ENCODE results near the gene RAB7A.
"Not testable (repeated sequence)": the region's sequence is repeated elsewhere in the genome, so short reads cannot be mapped to it uniquely, and the experiment has no call there.

RAB7A gene

GRCh38 chr3:128712848-128713247 is 13.1 kb upstream of the RAB7A start:
- DNase-seq (ENCODE audit: low read depth), result no peak

DNA sequence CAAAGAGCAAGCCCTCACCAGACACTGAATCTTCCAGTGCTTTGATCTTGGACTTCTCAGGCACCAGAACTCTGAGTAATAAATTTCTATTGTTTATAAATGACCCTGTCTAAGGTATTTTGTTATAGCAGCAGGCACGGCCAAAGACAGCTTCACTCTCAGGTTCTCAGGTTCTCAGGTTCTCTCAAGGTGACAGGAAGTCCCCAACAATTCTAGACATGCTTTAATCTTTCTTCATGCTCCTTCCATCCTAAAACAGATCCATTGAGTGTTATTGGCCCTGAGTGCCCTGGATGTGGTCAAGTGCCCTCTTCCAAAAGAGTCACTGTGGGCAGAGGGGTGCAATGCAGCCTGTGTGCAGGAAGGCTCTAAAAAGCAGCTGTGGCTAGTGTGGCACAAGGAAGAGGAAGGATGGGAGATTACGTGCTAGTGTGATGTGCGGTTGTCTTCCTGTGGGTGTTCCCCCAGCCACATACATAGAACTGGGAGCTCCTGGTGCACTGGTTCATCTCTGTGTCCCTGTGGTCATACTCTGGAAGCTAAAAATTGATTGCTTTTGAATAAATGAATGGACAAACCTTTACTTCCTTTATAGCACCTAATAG is 11.0 kb upstream of the RAB7A start:
- no peak for DNase-seq (ENCODE audit: low read depth)

GRCh38 chr3:128718892-128719291 is 7.1 kb upstream of the RAB7A start:
- not testable (repeated sequence) for DNase-seq (ENCODE audit: low read depth)

- DNase-seq (ENCODE audit: low read depth), result no peak
Measured at GRCh38 chr3:128720891-128721290, 5.1 kb upstream of the RAB7A start.

DNA sequence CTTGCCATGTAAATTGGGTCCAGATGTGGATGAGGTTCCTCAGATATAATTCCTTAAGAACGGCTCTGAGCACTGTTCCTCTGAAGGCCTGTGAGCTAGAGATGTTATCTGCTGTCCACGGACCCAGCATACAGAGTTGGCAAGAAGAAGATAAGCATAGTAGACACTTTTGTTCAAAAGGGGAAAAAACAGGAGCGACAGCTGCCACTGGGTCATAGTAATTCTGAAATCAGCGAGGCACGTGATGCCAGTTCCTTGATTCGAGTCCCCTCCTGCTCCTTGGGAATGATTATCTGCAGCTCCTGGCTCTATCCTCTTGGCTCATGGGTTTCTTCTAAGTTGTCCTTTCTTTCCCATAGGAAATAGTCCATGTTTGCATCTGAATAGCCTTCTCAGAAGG is 2.5 kb upstream of the RAB7A start:
- DNase-seq (ENCODE audit: low read depth), result no peak

DNA sequence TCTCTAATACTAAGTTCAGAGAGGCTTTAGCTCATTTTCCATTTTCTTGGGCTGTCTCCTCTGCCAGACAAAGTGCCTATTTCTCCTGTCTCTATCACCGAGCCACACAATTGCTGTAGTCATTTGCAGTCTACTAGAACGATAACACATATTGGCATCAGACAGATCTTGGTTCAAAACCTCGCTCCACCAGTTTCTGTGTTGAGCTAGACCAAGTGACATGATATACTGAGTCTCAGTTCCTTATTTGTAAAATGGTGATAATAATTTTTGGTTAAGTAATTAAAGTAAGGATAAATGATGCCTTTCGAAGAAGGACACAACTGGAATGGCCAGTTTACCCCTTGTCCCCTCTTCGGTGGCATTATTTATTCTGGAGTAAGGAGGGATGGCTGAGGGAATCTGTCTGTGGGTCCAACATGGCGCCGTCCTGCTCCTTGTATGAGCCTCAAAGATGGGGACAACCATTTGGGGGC is 398 bp upstream of the RAB7A start:
- no peak for DNase-seq (ENCODE audit: low read depth)

- DNase-seq (ENCODE audit: low read depth), result no peak
Measured at GRCh38 chr3:128727059-128727458, 1.1 kb downstream of the RAB7A start.

- no peak for DNase-seq (ENCODE audit: low read depth)
Measured at GRCh38 chr3:128727485-128727884, 1.5 kb downstream of the RAB7A start.

DNA sequence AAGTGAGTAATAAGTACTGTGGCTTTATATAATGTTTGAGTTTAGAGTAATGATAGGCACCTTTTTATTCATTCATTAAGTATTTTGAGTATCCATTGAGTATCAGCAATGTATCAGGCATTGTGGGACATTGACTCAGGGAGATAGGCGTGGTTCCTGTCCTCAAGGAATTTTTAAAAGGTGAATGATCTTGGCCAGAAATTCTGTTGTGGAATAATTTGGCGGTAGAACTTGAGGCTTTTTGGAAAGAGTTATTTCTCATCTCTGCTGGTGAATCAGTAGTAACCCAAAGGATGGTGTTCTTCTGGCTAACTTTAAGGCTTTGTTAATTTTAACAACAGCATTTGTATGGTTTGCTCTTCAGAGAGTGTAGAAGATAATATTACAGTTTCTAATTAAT is 2.0 kb downstream of the RAB7A start:
- no peak for DNase-seq (ENCODE audit: low read depth)

DNA sequence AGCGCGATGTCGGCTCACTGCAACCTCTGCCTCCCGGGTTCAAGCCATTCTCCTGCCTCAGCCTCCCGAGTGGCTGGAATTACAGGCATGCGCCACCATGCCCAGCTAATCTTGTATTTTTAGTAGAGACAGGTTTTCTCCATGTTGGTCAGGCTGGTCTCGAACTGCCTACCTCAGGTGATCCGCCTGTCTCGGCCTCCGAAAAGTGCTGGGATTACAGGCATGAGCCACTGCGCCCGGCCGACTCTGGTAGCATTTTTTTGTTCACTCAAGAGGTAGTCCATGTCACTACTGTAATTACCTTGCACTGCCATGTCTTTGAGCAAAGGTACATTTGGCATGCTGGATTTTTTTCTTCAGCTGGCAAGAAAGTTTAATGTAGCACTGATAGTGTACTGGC is 2.5 kb downstream of the RAB7A start:
- not testable (repeated sequence) for DNase-seq (ENCODE audit: low read depth)

DNA sequence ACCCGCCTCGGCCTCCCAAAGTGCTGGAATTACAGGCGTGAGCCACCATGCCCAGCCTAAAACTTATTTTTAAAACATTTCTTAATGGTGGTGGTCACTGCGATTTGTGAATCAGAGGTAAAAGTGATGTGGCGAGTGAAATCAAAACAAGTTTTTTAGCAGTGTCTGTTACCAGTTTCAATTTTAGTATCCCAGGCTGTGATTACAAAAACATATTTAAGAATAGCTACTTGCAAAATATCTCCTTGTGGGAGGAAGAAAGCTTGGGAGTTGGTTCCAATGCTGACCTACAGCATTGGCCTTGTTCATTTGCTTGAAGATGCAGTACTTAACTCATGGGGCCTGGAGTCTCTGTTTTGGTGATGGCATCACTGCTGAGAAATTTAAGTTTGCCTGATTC is 4.5 kb downstream of the RAB7A start:
- DNase-seq (ENCODE audit: low read depth), result no peak

DNA sequence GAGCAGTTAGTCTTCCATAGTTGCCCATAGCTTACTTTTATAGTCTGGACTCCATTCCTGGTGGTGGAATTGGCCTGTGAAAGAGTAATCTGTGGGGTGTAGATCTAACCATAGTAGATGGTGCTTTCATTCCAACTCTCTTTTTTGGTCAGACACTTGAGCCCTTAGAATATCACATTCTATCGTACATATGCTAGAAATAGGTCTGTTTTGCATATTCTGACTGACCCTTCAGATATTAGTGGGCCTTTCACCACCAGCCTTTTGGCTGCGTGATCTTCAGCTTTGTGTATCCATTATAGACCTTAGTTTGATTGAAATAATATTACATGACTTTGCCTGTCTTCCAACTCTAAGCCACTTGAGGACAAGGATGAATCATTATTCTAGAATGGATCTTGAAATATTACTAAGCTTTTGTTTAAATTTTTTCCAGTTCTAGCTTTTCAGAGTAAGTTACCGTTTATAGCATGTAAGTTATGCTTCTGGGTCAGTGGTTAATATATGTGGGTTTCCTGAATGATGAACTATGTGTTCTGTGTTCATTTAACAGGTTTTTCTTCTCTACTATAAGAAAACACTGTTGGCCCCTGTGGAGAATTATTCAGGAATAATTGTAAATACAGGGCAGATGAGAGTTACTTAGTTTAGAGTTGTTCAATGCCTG is 8.7 kb downstream of the RAB7A start:
- no peak for DNase-seq (ENCODE audit: low read depth)

DNA sequence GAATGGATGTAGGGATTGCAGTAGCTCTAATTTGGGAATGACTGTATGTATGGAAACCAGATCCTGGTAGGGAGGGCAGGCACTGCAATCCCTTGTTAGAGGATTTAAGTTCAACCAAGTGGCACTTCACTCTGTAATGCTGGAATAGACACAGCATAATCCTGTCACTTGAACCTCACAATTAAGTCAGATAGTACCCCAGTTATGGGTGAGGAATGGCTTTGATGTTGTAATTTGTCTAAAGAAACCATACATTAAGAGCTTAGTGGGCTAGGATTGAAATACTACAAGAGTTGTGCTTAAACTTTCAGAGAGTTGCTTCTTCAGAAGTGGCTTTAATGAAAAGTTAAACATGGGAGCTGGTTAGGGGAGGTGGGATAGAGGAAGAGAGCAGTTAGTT is 9.3 kb downstream of the RAB7A start:
- no peak for DNase-seq (ENCODE audit: low read depth)

DNA sequence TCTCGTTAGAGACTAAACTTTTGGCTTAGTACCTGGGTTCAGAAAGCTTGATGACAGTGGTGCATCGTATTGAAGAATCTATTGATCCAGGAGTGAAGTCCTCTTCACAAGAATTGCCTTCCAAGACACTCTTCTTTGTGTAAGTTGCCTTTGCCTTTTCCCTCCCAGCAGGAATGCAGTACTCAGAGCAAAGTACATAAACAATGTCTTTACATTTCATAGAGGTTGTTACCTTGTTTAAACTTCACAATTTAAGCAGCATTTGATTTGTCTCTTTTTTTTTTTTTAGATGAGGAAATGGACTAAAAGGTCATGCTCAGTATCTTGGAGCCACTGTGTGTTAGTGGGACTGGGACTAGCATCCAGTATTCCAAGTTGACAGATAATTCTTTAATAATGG is 9.9 kb downstream of the RAB7A start:
- no peak for DNase-seq (ENCODE audit: low read depth)

- DNase-seq (ENCODE audit: low read depth), result no peak
Measured at GRCh38 chr3:128736601-128737000, 10.6 kb downstream of the RAB7A start.

GRCh38 chr3:128740621-128741020 is 14.6 kb downstream of the RAB7A start:
- DNase-seq (ENCODE audit: low read depth), result no peak

- DNase-seq (ENCODE audit: low read depth), result no peak
Measured at GRCh38 chr3:128742821-128743594, 17.0 kb downstream of the RAB7A start.

DNA sequence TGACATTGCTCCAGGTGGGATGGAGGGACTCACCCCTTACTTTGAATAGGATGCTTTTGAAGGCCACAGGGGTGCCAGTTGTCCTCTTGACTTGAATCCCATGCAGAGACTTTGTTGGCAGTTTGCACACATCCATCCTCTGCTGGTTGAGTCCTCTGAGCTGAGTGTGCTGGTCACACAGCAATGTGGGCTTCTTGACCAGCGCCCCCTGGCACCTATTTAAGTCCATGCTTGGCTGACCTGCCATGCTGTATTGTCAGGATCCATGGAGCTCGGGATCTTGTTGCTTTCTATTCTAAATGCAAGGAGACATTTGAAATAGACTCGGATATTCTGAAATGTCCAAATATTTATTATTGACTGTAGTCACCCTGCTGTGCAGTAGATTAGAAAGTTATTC is 19.8 kb downstream of the RAB7A start:
- no peak for DNase-seq (ENCODE audit: low read depth)

DNA sequence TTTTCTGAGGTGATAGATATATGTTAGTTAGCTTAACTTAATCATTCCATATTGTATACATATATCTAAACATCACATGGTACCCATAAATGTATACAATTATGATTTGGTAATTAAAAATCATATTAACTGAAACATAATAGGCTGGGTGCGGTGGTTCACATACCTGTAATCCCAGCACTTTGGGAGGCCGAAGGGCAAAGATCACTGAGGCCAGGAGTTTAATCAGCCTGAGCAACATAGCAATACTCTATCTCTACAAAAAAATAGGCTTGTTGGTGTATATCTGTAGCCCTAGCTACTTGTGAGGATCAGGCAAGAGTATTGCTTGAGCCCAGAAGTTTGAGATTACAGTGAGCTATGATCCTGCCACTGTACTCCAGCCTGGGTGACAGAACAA is 20.9 kb downstream of the RAB7A start:
- no peak for DNase-seq (ENCODE audit: low read depth)

DNA sequence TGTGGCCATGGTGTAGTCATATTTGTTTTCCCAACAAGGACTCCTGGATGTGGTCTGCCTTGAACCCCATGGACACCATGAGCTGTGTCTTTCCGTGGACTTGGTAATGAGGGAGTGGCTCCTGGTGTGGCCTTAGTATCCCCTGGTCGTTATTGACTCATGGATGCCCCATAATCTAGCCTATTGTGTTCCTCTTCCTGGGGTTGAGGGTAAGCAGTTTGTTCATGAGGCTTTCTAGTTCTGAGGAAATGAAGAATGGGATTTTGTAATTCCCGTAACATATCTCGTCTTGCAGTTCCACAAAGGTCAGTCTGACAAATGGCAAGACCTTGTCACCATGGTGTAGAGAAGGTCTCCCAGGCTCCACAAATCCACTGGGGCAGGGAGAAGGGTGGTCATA is 22.6 kb downstream of the RAB7A start:
- DNase-seq (ENCODE audit: low read depth), result no peak

GRCh38 chr3:128749035-128749434 is 23.1 kb downstream of the RAB7A start:
- no peak for DNase-seq (ENCODE audit: low read depth)

GRCh38 chr3:128749561-128749960 is 23.6 kb downstream of the RAB7A start:
- not testable (repeated sequence) for DNase-seq (ENCODE audit: low read depth)

DNA sequence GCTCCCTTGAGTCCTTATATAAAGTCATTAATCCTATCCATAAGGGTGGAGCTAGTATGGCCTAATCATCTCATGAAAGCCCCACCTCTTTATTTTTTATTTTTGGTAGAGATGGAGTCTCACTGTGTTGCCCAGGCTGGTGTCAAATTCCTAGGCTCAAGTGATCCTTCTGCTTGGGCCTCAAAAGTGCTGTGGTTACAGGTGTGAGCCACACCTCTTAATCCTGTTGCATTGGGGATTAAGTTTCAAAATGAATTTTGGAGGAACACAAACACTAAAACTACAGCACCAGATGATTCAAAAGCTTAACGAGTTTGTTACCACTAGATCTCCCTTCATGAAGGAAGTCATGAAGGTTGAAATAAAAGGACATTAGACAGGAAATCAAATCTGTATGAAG is 27.7 kb downstream of the RAB7A start:
- DNase-seq (ENCODE audit: low read depth), result no peak
